NCI-H2081 (cell line): Measurements from ENCODE around the gene ADGRL3.
A peak's percentile ranks its signal among the peaks of the same experiment; 100 is the strongest.
"Not testable (repeated sequence)": the region's sequence is repeated elsewhere in the genome, so short reads cannot be mapped to it uniquely, and the experiment has no call there.

Source experiments
- DNase-seq, 2 experiments: peaks; one replicate each; lab custom pipeline; 2025; lab: John Stamatoyannopoulos, UW

The ADGRL3 gene

DNA sequence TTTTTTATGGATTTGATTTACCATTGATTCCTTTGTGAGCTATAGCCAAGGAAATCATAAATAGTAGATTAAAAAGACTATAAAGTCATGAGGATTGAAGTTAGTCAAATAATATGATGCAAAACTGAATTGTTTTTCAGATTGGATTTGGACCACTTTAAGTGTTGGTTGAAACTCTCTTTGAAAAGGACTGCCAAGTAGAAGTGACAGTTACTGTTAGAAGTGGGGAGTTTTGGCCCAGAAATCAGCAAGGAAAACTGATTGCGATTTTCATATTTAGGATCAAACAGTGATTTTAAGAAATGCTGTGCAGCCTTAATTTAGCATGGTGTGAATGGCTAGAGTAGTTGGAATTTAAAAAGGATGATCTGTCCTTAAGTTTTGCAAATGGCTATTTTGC is 4.9 kb downstream of the ADGRL3 start:
- no peak for DNase-seq

DNA sequence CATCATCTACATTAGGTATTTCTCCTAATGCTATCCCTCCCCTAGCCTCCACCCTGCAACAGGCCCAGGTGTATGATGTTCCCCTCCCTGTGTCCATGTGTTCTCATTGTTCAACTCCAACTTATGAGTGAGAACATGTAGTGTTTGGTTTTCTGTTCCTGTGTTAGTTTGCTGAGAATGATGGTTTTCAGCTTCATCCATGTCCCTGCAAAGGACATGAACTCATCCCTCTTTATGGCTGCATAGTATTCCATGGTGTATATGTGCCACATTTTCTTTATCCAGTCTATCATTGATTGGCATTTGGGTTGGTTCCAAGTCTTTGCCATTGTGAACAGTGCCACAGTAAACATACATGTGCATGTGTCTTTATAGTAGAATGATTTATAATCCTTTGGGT is 7.0 kb downstream of the ADGRL3 start:
- not testable (repeated sequence) for DNase-seq

DNA sequence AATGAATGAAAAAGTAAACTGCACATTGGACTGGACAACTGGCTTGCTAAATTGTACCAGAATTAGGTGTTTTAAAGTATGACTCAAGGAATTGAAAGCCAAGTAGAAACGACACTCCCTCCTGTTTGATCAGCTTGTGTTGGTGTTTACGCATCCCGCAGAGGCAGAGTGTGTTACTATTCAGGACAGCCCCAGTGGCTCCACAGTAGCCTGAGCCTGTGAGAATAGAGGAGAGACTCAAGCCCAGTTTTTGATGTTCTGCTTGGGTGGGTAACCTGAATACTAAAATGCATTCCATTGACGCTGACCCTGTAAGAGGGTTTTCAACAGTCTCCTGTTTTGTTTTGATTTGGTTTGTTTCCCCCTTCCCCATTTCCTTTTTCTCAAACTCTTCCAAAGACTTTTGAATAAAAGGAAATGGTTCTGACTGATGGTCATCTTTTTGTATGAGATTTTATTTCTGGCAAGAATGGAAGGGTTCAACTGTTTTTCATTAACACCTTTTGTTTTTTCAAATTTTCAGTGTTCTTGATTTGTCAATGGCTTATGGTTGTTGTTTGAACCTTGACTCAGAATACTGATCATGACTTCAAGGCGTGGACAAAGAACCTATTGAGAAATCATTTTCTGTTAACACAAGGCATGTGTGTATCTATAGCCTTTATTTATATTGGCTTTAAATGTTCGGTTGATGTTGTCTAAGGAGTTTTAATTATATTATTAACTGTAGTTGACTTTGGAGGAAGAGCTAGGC is 10.2 kb downstream of the ADGRL3 start:
- DNase-seq = peak; percentile 77 to 93

- no peak for DNase-seq
Observed at GRCh38 chr4:61211781-61212180, 11.7 kb downstream of the ADGRL3 start.

DNA sequence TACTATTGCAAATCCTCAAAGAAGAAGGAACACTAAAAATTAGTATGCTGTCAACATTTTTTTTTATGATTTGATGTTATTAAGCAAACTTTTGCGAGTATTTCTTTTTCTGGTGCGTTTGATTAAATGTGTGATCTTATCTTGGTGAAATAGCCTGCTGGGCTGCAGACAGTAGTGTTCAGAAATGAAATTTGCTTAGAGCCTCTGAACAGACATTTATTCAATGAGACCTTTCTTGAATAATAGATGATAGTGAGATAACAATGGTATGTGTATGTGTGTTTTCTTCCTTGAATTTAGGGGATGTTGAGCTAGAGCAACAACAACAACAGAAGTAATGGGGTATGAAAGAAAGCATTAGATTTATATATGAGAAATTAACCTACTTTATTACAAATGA is 12.7 kb downstream of the ADGRL3 start:
- no peak for DNase-seq

DNA sequence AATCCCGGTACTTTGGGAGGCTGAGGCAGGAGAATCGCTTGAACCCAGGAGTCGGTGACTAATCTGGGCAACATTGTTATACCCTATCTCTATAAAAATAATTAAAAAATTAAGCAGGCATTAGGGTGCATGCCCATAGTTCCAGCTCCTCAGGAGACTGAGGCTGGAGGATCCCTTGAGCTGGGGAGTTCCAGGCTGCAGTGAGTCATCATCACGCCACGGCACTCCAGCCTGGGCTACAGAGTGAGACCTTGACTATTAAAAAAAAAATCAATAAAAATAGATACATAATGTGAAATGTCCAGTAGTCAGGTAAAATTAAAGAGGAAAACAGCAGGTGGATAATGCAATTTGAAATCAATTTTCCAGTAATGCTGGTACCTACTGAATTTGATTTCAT is 14.6 kb downstream of the ADGRL3 start:
- DNase-seq = no peak

GRCh38 chr4:61217222-61217621 is 17.1 kb downstream of the ADGRL3 start:
- DNase-seq = no peak

- DNase-seq = no peak
Observed at GRCh38 chr4:61220556-61220955, 20.4 kb downstream of the ADGRL3 start.

- no peak for DNase-seq
Observed at GRCh38 chr4:61223385-61223784, 23.3 kb downstream of the ADGRL3 start.

GRCh38 chr4:61224573-61224972 is 24.4 kb downstream of the ADGRL3 start:
- DNase-seq = no peak

- DNase-seq = no peak
Observed at GRCh38 chr4:61225656-61226055, 25.5 kb downstream of the ADGRL3 start.

- DNase-seq = peak in 1 of 2 experiments; percentile 9
Observed at GRCh38 chr4:61231421-61231820, 31.3 kb downstream of the ADGRL3 start.

DNA sequence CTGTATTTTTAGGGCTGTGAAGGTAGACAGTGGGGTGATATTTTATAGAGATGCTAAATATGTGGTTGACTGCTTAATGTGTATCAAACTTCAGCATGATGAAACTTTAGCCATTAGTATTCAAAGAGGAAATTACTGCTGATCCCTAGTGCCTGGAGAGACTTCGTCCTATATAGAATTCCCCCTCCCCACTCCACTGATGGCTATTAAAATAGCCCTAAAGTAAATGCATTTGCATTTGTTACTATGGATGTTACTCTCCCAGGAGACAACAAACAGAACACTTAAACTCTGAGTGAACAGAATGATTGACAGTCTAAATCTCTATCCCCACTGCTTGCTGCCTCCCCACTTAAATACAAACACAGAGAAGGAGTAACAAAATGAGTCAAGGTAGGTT is 39.1 kb downstream of the ADGRL3 start:
- peak in 1 of 2 experiments; percentile 7 for DNase-seq

GRCh38 chr4:61243962-61244361 is 43.8 kb downstream of the ADGRL3 start:
- no peak for DNase-seq

GRCh38 chr4:61245069-61245714 is 45.1 kb downstream of the ADGRL3 start:
- DNase-seq = no peak

DNA sequence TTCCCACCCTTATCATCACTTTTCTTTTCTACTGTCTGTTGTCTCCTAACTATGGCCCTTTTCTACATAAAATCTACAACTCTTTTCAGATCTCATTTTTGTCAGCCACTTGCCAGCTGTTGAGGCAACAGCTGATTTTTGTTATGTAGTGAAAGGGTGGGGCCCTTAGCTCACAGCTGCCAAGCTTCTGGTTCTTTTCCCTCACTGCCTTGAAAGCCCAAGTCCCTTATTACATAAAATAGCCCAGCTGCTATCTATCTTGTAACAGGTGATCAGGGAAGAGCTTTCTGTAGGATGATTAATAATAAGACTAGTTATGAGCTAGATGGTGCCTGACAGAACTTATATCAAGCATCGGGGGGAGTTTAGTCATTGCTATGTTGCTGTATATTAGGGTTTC is 45.9 kb downstream of the ADGRL3 start:
- DNase-seq = no peak

DNA sequence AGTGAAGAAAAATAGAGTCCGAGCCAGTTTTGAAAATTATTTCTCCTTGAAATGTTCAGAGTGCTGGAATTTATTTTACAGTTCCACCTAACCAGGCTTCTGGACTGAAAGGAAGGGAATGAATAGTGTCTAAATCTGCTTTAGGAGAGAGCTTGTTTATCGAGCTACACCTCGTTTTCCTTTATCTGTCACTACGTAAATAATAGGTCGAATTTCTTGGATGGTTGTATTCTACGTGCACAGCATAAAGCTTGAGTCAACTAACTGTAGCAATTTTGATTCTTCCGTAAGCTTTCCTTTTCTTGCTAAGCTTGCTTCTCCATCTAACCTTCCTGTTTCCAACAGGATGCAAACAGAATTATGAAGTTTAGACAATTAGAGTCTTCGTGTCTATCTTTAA is 48.6 kb downstream of the ADGRL3 start:
- no peak for DNase-seq

- peak; percentile 46 to 79 for DNase-seq
Observed at GRCh38 chr4:61251129-61251528, 51.0 kb downstream of the ADGRL3 start.

DNA sequence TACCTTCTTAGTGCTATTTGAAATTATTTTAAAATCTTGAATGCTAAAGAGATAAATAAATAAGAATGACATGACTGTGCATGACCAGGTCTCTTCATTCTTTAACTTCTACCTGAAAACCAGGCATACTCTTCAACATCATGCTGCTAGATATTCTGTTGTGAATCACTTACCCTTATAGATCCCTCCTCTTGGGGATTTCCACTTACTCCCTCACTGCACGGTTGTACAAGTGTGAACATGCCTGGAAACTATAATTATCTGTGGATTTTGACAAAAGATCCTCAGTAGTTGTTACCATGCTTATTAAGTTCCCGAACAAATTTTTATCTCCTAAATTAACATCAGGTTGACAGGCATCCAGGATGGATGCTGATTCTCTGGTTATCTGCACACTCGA is 54.3 kb downstream of the ADGRL3 start:
- DNase-seq = no peak

DNA sequence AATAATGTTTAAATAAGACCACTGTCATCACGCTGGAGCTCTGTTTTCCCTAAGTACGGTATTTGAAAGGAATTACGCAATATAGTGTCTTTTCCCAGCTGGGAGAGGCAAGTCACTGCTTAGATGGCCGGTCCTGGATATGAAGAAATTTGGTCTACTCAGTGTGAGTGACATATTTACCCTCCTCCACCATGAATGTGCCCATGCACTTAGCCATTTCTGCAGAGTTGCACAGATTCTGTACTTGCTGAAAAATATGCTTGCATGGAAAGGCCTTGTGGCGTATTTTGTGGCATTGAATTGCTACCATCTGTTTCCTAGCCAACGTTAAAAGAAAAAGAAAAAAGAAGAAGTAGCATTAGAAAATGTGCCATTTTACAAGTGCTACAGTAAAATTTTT is 73.1 kb downstream of the ADGRL3 start:
- DNase-seq = no peak

GRCh38 chr4:61274286-61274685 is 74.2 kb downstream of the ADGRL3 start:
- no peak for DNase-seq

GRCh38 chr4:61275241-61275640 is 75.1 kb downstream of the ADGRL3 start:
- no peak for DNase-seq

- DNase-seq = no peak
Observed at GRCh38 chr4:61276029-61276428, 75.9 kb downstream of the ADGRL3 start.
